ENCODE data around the gene RPN1.

The RPN1 gene

DNA sequence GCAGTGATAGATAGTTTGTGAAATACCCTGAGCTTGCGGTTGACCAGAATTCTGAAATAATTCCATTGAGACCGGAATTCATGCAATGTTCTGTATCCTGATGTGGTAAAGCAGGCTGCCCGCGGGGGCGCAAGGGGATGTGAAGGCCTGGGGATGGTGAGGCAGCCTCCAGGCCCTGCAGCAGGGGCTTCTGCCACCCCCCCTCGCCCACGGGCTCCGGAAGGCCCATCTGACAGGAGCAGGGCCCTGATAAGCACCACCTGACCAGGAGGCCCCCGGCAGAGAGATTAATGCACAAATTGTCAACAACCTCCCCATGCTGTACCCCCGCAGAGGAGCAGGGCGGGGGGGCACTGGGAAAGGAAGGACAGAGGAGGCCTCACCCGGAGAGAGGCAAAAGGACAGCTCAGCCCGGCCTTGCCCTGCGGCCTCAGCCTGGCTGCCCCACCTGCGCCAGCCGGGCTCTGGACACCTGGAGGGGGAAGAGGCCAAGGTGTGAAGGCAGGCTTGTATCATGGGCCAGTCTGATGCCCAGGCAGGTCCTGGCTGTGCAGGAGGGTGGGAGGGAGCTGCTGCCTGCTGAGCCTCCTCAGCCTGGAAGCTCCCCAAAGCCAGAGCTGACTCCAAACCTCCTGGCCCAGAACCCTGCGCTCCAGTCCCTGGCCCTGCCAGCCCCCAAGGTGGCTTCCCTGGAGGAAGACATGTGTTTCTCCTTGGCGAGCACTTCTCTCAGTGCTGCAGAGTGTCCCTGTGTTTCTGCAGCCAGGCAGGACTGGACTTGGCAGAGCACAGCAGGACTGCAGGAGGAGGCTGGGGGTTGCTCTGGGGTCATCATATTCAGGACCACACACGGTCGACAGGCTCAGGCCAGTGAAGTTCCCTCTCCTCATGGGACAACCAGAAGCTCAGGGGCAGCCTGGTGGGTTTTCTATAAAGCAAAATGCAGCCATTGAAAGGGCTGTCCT lies 46.5 kb downstream of the RPN1 start:
- TF ChIP-seq, protein P1, sequence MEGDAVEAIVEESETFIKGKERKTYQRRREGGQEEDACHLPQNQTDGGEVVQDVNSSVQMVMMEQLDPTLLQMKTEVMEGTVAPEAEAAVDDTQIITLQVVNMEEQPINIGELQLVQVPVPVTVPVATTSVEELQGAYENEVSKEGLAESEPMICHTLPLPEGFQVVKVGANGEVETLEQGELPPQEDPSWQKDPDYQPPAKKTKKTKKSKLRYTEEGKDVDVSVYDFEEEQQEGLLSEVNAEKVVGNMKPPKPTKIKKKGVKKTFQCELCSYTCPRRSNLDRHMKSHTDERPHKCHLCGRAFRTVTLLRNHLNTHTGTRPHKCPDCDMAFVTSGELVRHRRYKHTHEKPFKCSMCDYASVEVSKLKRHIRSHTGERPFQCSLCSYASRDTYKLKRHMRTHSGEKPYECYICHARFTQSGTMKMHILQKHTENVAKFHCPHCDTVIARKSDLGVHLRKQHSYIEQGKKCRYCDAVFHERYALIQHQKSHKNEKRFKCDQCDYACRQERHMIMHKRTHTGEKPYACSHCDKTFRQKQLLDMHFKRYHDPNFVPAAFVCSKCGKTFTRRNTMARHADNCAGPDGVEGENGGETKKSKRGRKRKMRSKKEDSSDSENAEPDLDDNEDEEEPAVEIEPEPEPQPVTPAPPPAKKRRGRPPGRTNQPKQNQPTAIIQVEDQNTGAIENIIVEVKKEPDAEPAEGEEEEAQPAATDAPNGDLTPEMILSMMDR (IDR thresholded peaks at IDR 0.05; ENCODE audit: low read depth, low read length, missing control alignments): no peak
- no peak overlapping the region for H3K4me3 ChIP-seq (ENCODE audit: low read depth, low read length)
- no peak for DNase-seq (ENCODE audit: low read depth)
- in situ Hi-C loops (cut with HindIII; ENCODE audit: low sequenced_read_pairs): no loop called here

DNA sequence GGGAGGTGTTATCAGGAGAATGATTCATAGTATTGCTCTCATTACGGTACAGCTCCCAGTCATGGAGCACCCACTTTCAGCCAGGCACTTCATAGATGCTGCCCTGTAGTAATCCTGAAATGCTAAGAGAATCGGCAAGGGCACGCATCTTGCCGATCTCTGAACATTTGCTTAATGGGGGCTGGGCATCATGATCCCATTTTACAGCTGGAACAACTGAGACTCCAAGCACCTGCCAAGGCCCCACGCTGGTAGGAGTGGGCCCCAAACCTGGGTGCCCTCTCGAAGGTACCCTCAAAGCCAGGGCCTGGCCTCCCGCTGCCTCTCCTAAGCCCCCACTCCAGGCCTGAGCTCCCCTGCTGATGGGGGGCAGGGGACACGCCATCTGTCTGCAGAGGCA lies 47.3 kb downstream of the RPN1 start:
- DNase-seq (ENCODE audit: low read depth): no peak

DNA sequence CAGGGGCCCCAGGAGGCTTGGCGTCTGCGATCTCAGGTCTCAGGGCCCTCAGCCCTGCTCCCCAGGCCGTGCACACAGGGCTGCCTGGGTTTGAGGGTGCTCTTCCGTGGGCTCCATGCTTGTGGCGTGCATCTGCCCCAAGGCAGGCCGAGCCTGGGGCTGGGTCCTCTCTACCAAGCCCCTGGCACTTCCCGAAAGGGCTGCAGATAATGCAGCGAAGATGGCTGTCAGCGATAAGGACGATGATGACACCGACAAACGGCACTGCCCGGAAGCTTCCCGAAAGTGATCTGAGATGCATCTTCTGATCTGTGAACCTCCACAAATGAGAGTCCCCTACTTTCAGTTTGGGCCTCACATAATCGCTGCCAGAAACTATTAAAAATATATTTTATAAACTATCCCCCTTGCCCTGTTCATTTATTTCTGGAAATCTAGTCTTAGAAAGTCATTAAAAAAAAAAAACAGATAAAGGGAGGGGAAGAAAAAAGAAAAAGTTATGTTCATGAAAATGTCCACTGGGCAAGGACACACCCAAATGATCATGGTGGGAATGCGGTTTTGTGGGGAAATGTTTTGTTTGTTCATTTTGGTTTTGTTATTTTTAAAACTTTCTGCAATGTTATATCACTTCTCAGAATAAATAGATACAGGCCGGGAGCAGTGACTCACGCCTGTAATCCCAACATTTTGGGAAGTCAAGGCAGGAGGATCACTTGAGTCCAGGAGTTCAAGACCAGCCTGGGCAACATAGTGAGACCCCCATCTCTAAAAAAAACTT lies 51.5 kb downstream of the RPN1 start:
- no peak for DNase-seq (ENCODE audit: low read depth)
- TF ChIP-seq, protein P1 (IDR thresholded peaks at IDR 0.05; ENCODE audit: low read depth, low read length, missing control alignments): no peak
- in situ Hi-C loops (cut with HindIII; ENCODE audit: low sequenced_read_pairs): loop anchor here (25.0 kb wide), 1 partner anchor 437 kb away; the partner anchor contains the start of gene EEFSEC
- no peak overlapping the region for H3K4me3 ChIP-seq (ENCODE audit: low read depth, low read length)

More for the DNA sequence above, 47.3 kb downstream of the RPN1 start:
- in situ Hi-C loops (cut with HindIII; ENCODE audit: low sequenced_read_pairs): no loop called here
- TF ChIP-seq, protein P1 (IDR thresholded peaks at IDR 0.05; ENCODE audit: low read depth, low read length, missing control alignments): no peak
- no peak overlapping the region for H3K4me3 ChIP-seq (ENCODE audit: low read depth, low read length)

GRCh38 chr3:128597900-128598299 lies 52.7 kb downstream of the RPN1 start:
- H3K4me3 ChIP-seq (ENCODE audit: low read depth, low read length): no peak overlapping the region
- no peak for DNase-seq (ENCODE audit: low read depth)
- TF ChIP-seq, protein P1 (IDR thresholded peaks at IDR 0.05; ENCODE audit: low read depth, low read length, missing control alignments): no peak
- in situ Hi-C loops (cut with HindIII; ENCODE audit: low sequenced_read_pairs): loop anchor here (25.0 kb wide), 1 partner anchor 436 kb away; the partner anchor contains the start of gene EEFSEC

DNA sequence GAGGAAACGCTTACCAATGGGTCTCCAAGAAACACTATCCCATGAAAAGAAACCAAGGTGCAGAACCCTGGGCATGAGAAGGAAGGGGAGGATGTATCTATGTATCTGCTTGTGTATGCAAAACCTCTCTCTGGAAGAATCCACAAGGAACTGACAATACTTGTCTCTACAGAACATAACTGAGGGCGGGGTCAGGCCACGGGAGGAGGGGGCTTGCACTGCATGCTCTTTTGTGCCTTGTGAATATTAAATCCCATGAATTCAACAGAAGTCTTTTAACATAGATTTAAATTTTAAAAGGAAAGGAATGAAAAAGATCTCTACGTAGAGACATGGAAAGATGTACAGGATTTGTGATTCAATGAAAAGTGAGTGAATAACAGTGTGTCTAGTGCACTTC lies 57.8 kb downstream of the RPN1 start:
- H3K4me3 ChIP-seq (ENCODE audit: low read depth, low read length): no peak overlapping the region
- no peak for DNase-seq (ENCODE audit: low read depth)
- in situ Hi-C loops (cut with HindIII; ENCODE audit: low sequenced_read_pairs): loop anchor here (25.0 kb wide), 1 partner anchor 431 kb away; the partner anchor contains the start of gene EEFSEC
- TF ChIP-seq, protein P1 (IDR thresholded peaks at IDR 0.05; ENCODE audit: low read depth, low read length, missing control alignments): no peak

GRCh38 chr3:128591738-128592426 lies 58.7 kb downstream of the RPN1 start:
- TF ChIP-seq, protein P1 (IDR thresholded peaks at IDR 0.05; ENCODE audit: low read depth, low read length, missing control alignments): no peak
- no peak for DNase-seq (ENCODE audit: low read depth)
- H3K4me3 ChIP-seq (ENCODE audit: low read depth, low read length): no peak overlapping the region
- in situ Hi-C loops (cut with HindIII; ENCODE audit: low sequenced_read_pairs): loop anchor here (25.0 kb wide), 1 partner anchor 430 kb away; the partner anchor contains the start of gene EEFSEC

Data from astrocyte of the cerebellum (primary cell).